PC-9 (cell line): ENCODE measurements around the gene ALKBH4.
"Not testable (repeated sequence)": the region's sequence is repeated elsewhere in the genome, so short reads cannot be mapped to it uniquely, and the experiment has no call there.

Source experiments
- CTCF ChIP-seq: fragments of 200-600 bp; sonication (generic); conservative IDR thresholded peaks from 2 replicates; pipeline ENCODE4 v1.6.1; 2017; ENCODE audit warnings: mixed run types, antibody characterized with exemption, mild to moderate bottlenecking, moderate library complexity
- EZH2 ChIP-seq: fragments of 200-600 bp; sonication (generic); IDR thresholded peaks from 2 replicates; pipeline ENCODE4 v1.8.0; 2017; ENCODE audit warnings: antibody characterized with exemption, low read depth

- TF ChIP-seq CTCF, EZH2: not testable (repeated sequence)
These were observed 40.9 kb upstream of the ALKBH4 start for GRCh38 chr7:102505298-102506185.
